Hematopoietic multipotent progenitor cell (in vitro differentiated cells): ENCODE results near the gene TBX6. TPM values are rescaled to one million over a fixed set of nuclear protein-coding genes. Genes with fewer than 3 reads are reported as not detected.

ENCODE experiments used
- DNase-seq, 3 donors: peaks; one replicate each; pipeline ENCODE4 v3.0.0-alpha.2; 2011 to 2015; ENCODE audit warnings: low read depth in 2 of 3, low spot score in 2 of 3
- total RNA-seq: library from RNA; depleted of rRNA; stranded (reverse); fragments of >200 nt; gene quantifications from one replicate; pipeline ENCODE4 v1.2.3, GENCODE V29; 2012

The TBX6 gene
- total RNA-seq, 1 donor: 2.2 TPM

DNA sequence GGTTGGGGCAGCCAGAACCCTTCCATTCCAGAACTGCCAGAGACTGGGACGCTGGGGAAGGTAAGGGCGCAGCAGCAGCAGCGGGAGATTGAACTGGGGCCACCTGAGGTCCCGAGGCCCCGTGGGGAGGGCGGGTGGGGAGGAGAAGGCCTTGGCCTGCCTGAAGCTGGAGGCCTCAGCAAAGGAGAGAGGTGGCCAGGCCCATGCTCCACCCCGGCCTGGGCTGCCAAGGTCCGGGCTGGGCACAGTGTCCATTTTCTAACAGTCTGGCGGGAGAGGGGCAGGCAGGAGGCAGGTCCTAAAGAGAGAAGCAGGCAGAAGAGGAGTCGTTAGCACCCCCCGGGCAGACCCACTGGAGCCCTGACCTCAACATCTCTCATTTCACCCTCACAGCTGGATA lies 22.7 kb upstream of the TBX6 start:
- no peak for DNase-seq

DNA sequence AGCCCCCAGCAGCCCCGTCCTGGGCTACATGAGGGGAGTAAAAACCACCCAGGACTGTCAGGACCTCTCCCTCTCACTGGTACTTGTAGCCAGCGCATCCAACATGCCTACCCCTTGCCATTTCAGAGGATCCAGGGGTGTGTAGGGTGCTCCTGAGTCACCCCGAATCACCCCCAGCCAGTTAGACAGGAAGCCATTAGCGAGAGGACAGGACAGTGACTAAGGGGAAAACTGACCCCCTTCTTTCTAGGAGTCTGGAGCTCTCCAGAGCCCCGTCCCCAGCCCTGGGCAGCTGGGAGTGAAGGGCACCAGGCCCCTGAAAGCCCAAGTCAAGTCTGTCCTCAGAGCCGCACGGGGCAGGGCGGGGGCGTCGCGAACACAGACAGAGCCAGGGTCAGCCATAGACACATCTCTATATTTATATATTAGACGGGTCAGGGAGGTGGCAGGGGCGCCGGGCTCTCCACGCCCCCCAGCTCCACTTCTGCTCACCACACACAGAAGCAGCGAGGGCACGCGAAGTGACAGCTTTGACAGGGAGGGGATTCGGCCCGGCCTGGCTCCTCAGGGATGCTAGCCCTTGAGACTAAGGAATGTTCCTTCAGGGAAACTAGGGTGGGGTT lies 22.1 kb upstream of the TBX6 start:
- no peak for DNase-seq

DNA sequence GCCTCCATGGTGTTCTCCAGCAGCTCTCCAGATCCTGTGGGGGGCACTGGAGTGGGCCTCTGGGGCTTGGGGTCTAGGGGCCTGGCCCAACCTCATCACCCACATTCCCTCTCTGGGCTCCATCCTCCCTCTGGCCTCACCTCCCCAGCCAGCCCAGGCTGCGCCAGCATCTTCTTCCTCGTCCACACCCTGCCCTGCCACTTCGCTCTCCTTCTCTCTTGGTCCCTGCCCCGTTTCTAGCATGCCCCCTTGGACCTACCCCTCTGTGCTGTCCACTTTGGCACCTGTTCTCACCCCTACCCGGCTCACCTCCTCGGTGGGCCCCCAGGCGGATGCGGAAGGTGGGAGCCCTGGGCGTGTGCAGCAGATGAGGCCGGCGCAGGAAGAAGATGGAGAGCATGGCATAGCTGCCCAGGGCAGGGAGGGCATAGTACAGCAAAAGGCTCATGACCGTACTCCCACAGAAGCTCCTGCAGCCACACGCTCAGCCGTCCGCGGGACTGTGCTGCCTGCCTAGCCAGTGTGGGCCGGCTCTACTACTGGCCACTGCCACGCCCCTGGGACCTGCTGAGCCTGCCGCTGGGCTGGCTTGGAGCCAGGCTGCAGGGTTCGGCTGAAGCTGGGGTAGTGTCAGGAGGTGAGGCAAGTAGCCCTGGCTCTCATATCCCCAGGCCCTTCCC lies 21.4 kb upstream of the TBX6 start, which contains the start of gene GDPD3:
TSS of gene GDPD3 (minus strand) at position 507 of the 680 bp plus-strand sequence. CDS start at position 448, 59 bp downstream.
- no peak for DNase-seq

DNA sequence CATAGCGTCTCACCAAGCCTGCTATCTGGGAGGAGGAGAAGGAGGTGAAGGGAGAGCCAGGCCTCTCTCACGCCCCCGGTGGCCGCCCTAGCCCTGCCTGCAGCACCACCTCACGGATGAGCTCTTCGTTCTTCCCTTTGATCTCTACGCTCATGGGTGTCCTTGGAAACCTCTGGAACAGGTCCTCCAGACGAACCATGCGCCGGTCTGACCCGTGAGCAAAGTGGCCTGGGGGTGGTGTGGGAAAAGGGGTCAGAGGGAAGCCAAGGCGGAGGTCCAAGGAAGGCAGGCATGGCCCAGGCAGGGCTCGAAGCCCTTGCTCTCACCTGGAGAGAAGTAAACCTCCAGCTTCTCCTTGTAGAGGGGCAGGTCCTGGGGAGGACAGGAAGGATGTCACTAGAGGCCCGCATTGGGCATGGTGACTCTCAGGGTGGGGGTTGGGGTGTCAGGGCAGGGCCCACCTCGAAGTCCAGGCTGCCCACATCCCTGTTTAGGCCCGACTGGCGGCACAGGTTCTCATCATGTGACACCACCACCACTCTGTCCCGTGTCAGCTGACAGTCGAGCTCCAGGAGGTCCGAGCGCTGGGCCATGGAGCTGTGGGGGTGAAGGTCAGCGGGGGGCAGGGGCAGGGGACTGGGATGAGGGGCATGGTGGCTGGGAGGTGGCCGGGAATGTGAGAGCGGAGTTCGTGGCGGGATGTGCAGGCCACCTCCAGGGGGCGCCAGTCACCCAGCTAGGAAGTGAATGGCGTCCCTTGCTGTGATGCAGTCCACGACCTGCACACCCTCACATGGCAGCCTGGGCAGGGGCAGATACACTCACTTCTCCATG lies 20.7 kb upstream of the TBX6 start:
- peak in 1 of 3 donors; percentile 33 for DNase-seq

DNA sequence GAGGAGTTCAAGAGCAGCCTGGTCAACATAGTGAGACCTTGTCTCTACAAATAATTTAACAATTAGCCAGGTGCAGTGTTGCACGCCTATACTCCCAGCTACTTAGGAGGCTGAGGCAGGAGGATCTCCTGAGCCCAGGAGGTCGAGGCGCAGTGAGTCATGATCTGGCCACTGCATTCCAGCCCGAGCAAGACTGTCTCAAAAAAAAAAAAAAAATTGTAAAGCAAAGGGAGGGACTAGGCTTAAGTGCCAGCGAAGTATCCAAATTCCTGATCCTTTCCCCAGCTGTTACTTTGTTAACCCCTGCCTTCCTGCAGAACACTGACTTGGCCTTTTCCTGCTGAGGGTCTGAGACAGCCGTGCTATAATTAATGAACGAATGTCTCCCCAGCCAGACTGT lies 18.9 kb upstream of the TBX6 start:
- DNase-seq: no peak

DNA sequence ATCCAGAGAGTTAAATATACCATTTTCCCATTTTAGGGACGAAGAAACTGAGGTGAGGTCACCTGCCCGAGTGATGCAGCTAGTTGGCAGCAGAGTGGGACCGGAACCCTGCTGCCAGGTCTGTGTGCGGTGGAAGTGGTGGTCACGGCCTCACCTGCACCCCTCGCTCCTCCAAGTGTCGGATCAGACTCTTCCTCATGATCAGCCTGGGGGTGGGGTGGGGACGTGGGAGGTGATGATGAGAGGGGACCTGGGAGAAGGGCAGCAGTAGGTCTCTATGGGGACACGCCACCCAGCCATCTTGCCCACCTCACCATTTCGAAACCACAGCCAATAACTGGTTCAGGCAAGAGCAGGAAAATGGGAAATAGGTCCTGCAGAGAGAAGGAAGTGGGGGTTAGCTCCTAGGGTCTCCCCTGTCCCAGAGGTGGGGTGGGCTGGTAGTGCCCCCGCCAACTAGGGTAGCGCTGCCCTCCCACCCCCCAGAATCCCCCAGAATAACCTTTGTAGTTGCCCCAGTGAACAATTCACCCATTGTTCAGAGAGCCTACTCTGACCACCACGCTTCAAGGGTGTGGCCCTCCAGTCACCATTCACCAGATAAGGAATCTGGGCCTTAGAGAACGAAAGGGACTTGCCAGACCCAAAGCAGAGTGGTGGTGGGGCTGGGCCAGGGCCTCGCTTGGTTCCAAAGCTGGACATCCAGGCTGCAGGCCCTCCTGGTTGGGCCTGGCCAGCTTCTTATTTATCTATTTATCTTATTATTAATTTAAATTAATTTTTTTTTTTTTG lies 16.5 kb upstream of the TBX6 start:
- DNase-seq: no peak

DNA sequence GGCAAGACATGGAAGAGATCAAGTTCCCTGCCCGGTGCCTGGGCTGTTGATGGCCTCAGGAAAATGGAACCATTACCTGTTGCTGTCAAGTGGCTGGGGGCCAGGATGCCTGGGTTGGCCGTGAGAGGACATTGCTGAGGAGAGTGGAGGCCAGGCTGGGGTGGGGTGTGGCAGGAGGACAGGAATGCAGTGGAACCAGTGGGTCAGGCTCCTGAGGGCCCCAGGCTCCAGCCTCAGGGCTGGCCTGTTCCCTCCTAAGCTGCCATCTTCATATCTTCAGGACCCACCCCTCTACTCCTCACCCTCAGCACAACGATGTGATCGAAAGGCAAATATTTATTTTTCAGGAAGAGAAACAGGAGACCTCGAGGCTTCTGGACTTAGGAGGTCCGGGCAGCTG lies 12.8 kb upstream of the TBX6 start:
- no peak for DNase-seq

DNA sequence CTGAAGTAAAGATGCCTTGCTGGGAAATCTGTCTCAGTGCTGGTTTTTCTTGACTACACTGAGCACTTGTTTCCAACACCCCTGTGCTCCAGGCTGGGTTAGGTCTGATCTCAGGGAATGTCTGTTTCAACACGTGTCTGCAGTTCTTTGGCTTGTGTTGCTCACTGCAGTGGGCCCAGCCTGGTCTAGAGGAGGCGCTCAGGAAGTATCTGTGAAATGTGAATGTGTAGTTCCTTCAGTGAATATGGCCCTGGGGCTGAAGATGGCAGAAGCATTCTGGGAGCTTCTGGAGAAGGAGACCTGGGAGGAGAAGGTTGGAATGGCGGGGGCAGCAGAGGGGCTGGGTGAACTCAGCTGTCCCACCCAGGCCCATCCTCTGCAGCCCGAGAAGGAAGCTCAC lies 12.4 kb upstream of the TBX6 start:
- no peak for DNase-seq

DNA sequence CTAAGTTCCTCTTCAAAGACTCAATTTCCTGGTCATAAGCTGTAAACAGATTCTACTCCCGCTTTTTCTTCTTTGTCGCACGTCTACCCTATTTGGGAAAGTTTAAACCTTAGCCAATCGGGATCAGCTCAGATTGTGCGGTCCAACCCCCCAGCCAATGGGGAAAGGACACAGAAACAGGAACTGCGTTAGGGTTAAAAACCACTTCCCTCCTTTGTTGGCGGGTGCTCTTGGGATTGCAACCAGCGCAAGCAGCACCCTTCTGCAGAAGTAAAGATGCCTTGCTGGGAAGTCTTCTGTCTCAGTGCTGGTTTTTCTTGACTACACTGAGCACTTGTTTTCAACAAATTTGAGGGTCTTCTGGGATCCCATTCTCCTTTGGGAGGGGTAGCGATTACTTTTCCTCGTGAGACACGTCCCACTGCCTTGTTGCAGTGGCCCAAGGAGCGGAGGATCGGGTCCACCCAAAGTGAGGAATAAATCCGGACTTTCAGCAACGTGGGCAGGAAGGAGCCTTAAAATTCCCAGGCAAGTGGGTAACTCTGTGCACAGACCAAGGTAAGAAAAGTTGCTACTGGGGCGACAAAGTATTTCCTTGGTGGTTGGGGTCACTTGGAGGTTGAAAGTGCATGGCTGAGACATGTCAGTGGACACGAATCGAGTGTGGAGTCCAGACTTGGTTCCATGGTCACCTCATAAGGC lies 5.3 kb upstream of the TBX6 start:
- DNase-seq: peak in 1 of 3 donors; percentile 80

DNA sequence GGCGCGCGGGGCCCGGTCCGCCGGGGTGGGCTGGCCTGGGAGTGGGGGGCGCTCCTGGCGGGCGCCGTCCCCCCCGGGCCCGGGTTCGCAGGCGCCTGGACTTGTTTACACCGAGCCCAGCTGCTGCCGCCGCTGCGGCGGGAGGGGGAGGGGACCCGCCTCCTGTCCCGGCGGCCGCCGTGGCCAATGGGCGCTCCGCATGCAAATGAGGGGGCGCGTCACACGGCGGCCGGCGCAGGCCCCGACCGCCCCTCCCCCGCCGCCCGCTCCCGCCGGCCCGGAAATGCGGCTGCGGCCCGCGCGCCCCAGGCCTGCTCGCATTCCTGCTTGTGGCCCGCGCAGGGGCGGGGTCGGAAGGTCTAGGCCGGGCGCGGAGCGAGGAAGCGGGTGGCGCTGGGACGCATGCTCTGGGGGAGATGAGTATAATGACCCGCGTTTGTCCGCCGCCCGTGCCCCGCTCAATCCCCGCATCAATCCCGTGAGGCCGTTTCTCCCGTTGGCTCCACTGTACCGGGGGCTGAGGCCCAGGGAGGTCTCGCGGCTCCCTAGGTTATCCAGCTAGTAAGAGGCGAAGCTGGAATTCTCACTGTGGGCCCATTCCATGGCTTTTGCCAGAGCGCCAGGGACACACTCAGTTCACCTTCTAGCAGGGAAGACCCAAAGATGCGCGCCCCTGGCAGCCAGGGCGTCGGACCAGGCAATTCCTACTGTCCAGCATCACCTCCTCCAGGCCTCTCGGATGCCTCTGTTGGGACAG lies 4.6 kb upstream of the TBX6 start, which contains the start of gene YPEL3:
TSS of gene YPEL3 (minus strand) at position 109 of the 757 bp plus-strand sequence. CDS start 731 bp downstream, outside the sequence.
- DNase-seq: peak; percentile 71 to 87 (median 85)

DNA sequence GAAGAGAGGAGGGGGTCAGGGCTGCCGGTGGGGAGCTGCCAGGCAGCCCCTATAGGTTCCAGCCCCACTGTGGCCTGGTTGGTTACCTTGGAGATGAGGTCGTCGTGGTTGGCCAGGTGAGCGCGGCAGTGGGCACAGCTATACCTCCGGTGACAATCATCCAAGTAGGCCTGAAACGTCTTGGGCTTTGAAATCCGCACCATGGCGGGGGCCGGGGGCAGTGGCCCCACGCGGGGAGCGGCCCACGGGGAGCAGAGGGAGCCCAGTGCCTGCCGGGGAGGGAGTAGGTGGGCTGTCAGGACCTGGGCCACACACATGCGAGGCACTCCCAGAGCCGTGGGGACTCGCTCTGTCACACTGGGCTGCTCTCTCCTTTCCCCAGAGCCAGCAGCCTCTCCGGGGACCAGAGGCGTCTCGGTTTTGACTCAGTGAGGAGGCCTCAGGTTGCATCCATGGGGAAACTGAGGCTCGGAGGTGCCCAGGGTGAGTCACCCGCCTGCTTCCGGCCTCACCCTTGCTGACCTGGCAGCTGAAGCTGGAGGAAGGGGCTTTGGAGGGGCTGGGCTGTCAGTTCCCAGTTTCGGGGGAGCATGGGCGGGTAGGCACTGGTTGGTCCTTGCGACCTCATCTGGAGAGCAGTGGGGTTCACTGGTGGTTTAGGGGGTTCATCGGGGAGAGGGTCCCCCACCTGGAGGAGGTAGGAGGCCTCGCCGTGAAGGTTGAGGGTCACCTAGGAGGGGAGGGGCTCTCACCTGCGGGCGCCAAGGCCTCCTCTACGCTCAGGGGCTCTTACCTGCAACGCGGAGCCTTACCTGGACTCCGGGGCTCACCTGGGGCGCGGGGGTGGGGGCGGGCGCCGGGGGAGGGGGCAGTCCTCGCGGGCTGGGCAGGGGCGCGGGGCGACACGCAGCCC lies 3.7 kb upstream of the TBX6 start:
- DNase-seq: no peak

DNA sequence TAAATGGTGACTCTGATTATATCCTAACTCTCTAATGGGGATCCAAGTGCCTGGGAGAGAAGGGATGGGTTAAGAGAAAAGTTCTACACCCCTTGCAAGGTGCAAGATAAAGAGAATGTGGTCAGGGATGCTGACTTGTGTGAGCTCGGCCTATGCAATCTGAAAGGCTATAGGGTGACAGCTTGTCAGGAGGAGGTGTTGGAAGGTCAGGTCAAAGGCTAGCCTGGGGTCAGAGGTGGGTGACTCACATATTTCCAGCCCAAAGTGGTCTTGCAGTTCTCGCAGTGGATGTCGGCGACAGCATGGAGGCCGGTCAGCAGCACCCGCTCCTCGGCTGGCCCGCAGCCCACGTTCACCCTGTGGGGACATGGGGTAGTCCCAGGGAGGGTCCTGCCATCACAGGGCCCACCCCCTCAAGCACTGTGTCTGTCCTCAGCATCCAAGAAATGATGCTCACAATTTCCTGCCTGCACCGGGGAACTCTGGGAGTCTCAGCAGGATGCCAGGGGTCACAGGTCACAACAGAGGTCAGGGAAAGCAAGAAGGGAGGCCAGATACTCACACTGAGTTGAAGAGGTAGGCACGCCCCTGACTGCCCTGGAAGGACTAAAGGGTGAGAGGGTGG lies 2.9 kb upstream of the TBX6 start:
- DNase-seq: no peak

DNA sequence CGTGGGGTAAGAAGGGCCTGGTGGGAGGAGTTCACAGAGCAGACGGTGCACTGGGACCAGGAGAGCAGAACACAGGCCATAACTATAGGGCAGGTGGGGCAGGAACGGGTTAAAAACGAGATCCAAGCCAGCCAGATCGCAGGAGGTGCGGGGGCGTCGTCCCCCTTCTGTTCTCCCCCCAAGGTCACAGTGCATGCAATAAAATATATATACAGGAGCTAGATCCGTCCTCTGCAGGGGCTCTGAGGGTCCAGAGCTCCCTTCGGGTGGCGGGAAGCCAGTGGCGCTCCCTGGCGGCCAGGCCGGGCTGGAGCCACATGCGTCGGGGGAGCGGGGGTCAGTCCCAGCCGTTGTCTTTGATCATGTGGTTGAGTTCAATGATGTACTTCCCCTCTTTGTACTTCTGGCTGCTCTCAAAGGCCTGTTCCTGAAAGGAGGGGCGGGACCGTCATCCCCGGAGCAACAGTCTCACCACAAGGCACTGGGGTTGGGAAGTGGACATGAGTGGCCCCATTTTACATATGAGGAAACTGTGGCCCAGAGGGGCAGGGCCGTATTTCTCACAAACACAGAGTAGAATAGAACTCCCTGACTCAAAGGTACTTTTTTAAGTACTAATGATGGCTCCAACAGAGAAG lies 768 bp upstream of the TBX6 start:
- DNase-seq: peak; percentile 56 to 96 (median 90)

DNA sequence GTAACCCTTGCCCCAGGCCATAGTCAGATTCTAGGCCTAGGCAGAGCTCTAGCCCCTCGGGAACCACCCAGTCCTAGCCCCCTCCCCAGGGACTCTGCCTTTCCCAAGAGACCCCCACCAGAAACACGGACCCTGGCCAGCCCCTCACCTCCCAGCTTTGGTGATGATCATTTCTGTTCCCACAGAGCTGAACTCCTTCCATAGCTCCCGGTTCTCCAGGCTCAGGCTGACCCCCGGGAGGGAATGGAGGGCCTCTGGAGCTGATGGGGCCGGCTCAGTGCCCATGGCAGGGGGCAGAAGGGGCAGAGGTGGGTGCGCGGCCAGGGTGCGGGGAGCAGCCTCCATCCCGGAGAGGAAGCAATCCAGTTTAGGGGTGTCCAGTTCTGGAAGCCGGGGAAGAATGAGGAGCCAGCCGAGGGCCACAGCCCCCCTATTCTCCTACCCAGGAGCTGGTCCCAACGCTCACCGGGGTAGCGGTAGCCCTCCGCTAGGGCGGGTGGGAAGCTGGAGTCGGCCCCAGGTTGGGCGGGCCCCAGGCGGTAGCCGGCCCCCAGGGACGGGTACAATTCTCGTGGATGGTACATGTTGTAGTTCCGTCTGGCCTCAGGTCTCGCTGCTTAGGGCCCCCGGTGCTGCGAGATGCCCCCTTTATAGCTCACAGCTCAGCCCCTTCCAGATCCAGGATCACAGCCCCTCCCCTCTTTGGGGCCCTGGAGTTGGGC lies 953 bp downstream of the TBX6 start:
- DNase-seq: no peak

DNA sequence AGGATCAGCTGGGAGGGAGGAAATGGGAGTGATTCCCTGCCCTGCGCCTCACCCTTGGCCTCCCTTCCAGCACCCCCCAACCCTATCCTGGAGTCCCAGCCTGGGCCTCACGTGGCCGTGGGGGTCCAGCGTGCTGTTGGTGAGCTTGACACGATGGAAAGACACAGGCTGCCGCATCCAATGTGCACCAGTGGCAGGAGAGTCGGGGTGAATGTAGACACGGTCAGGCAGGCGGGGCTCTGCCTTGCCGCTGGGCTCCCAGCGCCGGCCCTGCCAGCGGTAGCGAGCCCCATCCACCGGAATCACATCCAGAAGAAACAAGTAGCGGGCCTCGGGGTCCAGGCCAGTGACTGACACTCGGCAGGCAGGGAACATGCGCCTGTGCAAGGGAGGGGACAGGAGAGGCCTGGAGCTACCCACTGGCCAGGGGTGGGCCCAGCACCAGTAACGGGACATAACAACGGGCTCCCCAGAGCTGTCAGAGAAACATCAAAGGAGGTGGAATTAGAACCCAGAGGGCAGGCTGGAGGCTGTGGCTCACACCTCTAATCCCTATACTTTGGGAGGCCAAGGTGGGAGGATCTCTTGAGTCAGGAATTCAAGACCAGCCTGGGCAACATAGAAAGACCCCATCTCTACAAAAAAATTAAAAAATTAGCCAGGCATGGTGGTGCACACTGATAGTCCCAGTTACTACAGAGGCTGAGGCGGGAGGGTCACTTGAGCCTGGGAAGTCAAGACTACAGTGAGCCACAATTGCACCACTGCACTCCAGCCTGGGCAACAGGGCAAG lies 2.7 kb downstream of the TBX6 start:
- DNase-seq: no peak
